ENCODE measurements around the gene TAF10. TPM values are rescaled to one million over a fixed set of nuclear protein-coding genes. Genes with fewer than 3 reads are reported as not detected.

Gene TAF10
- total RNA-seq, 1 experiment from 2014 or later, result 51.5 TPM

- Histone ChIP-seq H3K79me2 (ENCODE audit: low read depth) (no peaks in the 10 kb centered on the region), H3K27ac (no peak within 1 kb of the TSS), H3F3A (ENCODE audit: insufficient read depth, low read depth) (no peaks in the 10 kb centered on the region), H3K9me2 (ENCODE audit: insufficient read depth) (no peaks in the 10 kb centered on the region), H3K9me3 (ENCODE audit: insufficient read depth, low read depth) (no peaks in the 10 kb centered on the region), H3K4me3 (no peak within 1 kb of the TSS), H4K20me1 (ENCODE audit: insufficient read depth) (no peaks in the 10 kb centered on the region), H2AFZ (no peak within 1 kb of the TSS), H3K36me3 (ENCODE audit: low read depth) (no peaks in the 10 kb centered on the region), H3K4me1 (replicated peaks; ENCODE audit: insufficient read depth) (no peaks in the 10 kb centered on the region), H3K27me3 (ENCODE audit: insufficient read depth, low read depth) (no peaks in the 10 kb centered on the region), H3K4me2 (no peak within 1 kb of the TSS)
- no TSS peak for BruUV-seq (replicated peaks)
- TF ChIP-seq EZH2 (IDR thresholded peaks at IDR 0.05; ENCODE audit: low read depth), result no peak
- ChIA-PET CTCF (no interaction called here), POLR2A (ENCODE audit: unreplicated experiment) (no interaction called here)
- no peak for DNase-seq
- intact Hi-C loops (cut with micrococcal nuclease; ENCODE audit: unreplicated experiment), result no loop called here
Observed at GRCh38 chr11:6655790-6656583, 44.0 kb upstream of the TAF10 start, which contains the start of gene DCHS1. Gene DCHS1 (minus strand): TSS chr11:6655809. CDS start chr11:6641613, 14,196 bp downstream.

GRCh38 chr11:6655020-6655789, 43.2 kb upstream of the TAF10 start:
- Histone ChIP-seq H3K4me3 (no peak overlapping the region), H3K79me2 (ENCODE audit: low read depth) (no peaks in the 10 kb centered on the region), H3K36me3 (ENCODE audit: low read depth) (no peaks in the 10 kb centered on the region), H3F3A (ENCODE audit: insufficient read depth, low read depth) (no peaks in the 10 kb centered on the region), H3K27ac (no peak overlapping the region), H4K20me1 (ENCODE audit: insufficient read depth) (no peaks in the 10 kb centered on the region), H3K9me2 (ENCODE audit: insufficient read depth) (no peaks in the 10 kb centered on the region), H3K4me2 (no peak overlapping the region), H2AFZ (no peak overlapping the region), H3K27me3 (ENCODE audit: insufficient read depth, low read depth) (no peaks in the 10 kb centered on the region), H3K4me1 (replicated peaks; ENCODE audit: insufficient read depth) (no peaks in the 10 kb centered on the region), H3K9me3 (ENCODE audit: insufficient read depth, low read depth) (no peaks in the 10 kb centered on the region)
- no TSS peak for BruUV-seq (replicated peaks)
- ChIA-PET POLR2A (ENCODE audit: unreplicated experiment) (no interaction called here), CTCF (no interaction called here)
- TF ChIP-seq EZH2 (IDR thresholded peaks at IDR 0.05; ENCODE audit: low read depth), result no peak
- intact Hi-C loops (cut with micrococcal nuclease; ENCODE audit: unreplicated experiment), result no loop called here
- no peak for DNase-seq

- no peaks in the 10 kb centered on the region for H3F3A ChIP-seq (ENCODE audit: insufficient read depth, low read depth)
- TF ChIP-seq CTCF (conservative IDR thresholded peaks at IDR 0.05) (no peak), EZH2 (IDR thresholded peaks at IDR 0.05; ENCODE audit: low read depth) (no peak)
- CTCF ChIA-PET, result no interaction called here
- H3K9me3 ChIP-seq (ENCODE audit: insufficient read depth, low read depth), result no peaks in the 10 kb centered on the region
- H3K27ac ChIP-seq, result no peak overlapping the region
- 0 out of 2 replicates have a peak, but pooled peaks cover 2% of the 10 kb centered on the region for H3K27me3 ChIP-seq (ENCODE audit: insufficient read depth, low read depth)
- POLR2A ChIA-PET (ENCODE audit: unreplicated experiment), result no interaction called here
- no TSS peak for BruUV-seq (replicated peaks)
- H4K20me1 ChIP-seq (ENCODE audit: insufficient read depth), result no peaks in the 10 kb centered on the region
- H3K79me2 ChIP-seq (ENCODE audit: low read depth), result no peaks in the 10 kb centered on the region
- no peak overlapping the region for H3K4me3 ChIP-seq
- no peaks in the 10 kb centered on the region for H3K36me3 ChIP-seq (ENCODE audit: low read depth)
- no peak overlapping the region for H2AFZ ChIP-seq
- no peaks in the 10 kb centered on the region for H3K4me1 ChIP-seq (replicated peaks; ENCODE audit: insufficient read depth)
- no peak overlapping the region for H3K4me2 ChIP-seq
- intact Hi-C loops (cut with micrococcal nuclease; ENCODE audit: unreplicated experiment), result no loop called here
- no peaks in the 10 kb centered on the region for H3K9me2 ChIP-seq (ENCODE audit: insufficient read depth)
- no peak for DNase-seq
Observed at GRCh38 chr11:6654281-6655019, 42.4 kb upstream of the TAF10 start.

- intact Hi-C loops (cut with micrococcal nuclease; ENCODE audit: unreplicated experiment), result no loop called here
- no peaks in the 10 kb centered on the region for H4K20me1 ChIP-seq (ENCODE audit: insufficient read depth)
- H3K9me3 ChIP-seq (ENCODE audit: insufficient read depth, low read depth), result no peaks in the 10 kb centered on the region
- TF ChIP-seq EZH2 (IDR thresholded peaks at IDR 0.05; ENCODE audit: low read depth) (no peak), CTCF (conservative IDR thresholded peaks at IDR 0.05) (no peak)
- BruUV-seq (replicated peaks), result no TSS peak
- POLR2A ChIA-PET (ENCODE audit: unreplicated experiment), result no interaction called here
- CTCF ChIA-PET, result no interaction called here
- H3K27me3 ChIP-seq (ENCODE audit: insufficient read depth, low read depth), result peaks cover 2% of the 10 kb centered on the region; the same call in 1 of the 2 replicates
- no peaks in the 10 kb centered on the region for H3K36me3 ChIP-seq (ENCODE audit: low read depth)
- H3K4me3 ChIP-seq, result no peak overlapping the region
- H3K4me1 ChIP-seq (replicated peaks; ENCODE audit: insufficient read depth), result no peaks in the 10 kb centered on the region
- H2AFZ ChIP-seq, result no peak overlapping the region
- H3K79me2 ChIP-seq (ENCODE audit: low read depth), result no peaks in the 10 kb centered on the region
- no peak overlapping the region for H3K4me2 ChIP-seq
- H3K9me2 ChIP-seq (ENCODE audit: insufficient read depth), result no peaks in the 10 kb centered on the region
- DNase-seq, result no peak
- H3F3A ChIP-seq (ENCODE audit: insufficient read depth, low read depth), result no peaks in the 10 kb centered on the region
- no peak overlapping the region for H3K27ac ChIP-seq
Observed at GRCh38 chr11:6653656-6654055, 41.6 kb upstream of the TAF10 start.

Measured in PC-9 (cell line).